ENCODE results near the gene MREG.

MREG gene

GRCh38 chr2:215985257-215985656 lies 28.1 kb downstream of the MREG start:
- ChIA-PET POLR2A (no interaction called here), CTCF (interaction anchor here (0.7 to 1.6 kb wide), 6 partner anchors 13 to 38 kb away, joined by 3 to 10 read pairs (median 4); no protein-coding TSS in a partner anchor)
- TF ChIP-seq CTCF (IDR thresholded peaks at IDR 0.05; ENCODE audit: insufficient read depth, low read length, missing control alignments) = no peak
- H3K4me3 ChIP-seq (ENCODE audit: low read depth, low read length) = no peak overlapping the region
- DNase-seq (ENCODE audit: low read depth, low spot score) = no peak

GRCh38 chr2:215984661-215985060 lies 28.7 kb downstream of the MREG start:
- no peak for DNase-seq (ENCODE audit: low read depth, low spot score)
- H3K4me3 ChIP-seq (ENCODE audit: low read depth, low read length) = no peak overlapping the region
- ChIA-PET CTCF (interaction anchor here (1.0 to 1.6 kb wide), 2 partner anchors 34 to 39 kb away, joined by 3 to 5 read pairs; no protein-coding TSS in a partner anchor), POLR2A (no interaction called here)
- no peak for TF ChIP-seq CTCF (IDR thresholded peaks at IDR 0.05; ENCODE audit: insufficient read depth, low read length, missing control alignments)

- CTCF ChIA-PET = no interaction called here
- no peak for TF ChIP-seq CTCF (IDR thresholded peaks at IDR 0.05; ENCODE audit: insufficient read depth, low read length, missing control alignments)
- DNase-seq (ENCODE audit: low read depth, low spot score) = no peak
- POLR2A ChIA-PET = no interaction called here
- no peak overlapping the region for H3K4me3 ChIP-seq (ENCODE audit: low read depth, low read length)
These were observed 29.6 kb downstream of the MREG start for GRCh38 chr2:215983581-215984351.

GRCh38 chr2:215982465-215982875 lies 30.9 kb downstream of the MREG start:
- CTCF ChIA-PET = no interaction called here
- POLR2A ChIA-PET = no interaction called here
- TF ChIP-seq CTCF (IDR thresholded peaks at IDR 0.05; ENCODE audit: insufficient read depth, low read length, missing control alignments) = no peak
- no peak for DNase-seq (ENCODE audit: low read depth, low spot score)
- H3K4me3 ChIP-seq (ENCODE audit: low read depth, low read length) = no peak overlapping the region

GRCh38 chr2:215981115-215981514 lies 32.2 kb downstream of the MREG start:
- ChIA-PET CTCF (no interaction called here), POLR2A (no interaction called here)
- H3K4me3 ChIP-seq (ENCODE audit: low read depth, low read length) = no peak overlapping the region
- TF ChIP-seq CTCF (IDR thresholded peaks at IDR 0.05; ENCODE audit: insufficient read depth, low read length, missing control alignments) = no peak
- no peak for DNase-seq (ENCODE audit: low read depth, low spot score)

- CTCF ChIA-PET = interaction anchor here (1.3 kb wide), 1 partner anchor 34 kb away, joined by 3 read pairs; no protein-coding TSS in a partner anchor
- no peak overlapping the region for H3K4me3 ChIP-seq (ENCODE audit: low read depth, low read length)
- no peak for DNase-seq (ENCODE audit: low read depth, low spot score)
- TF ChIP-seq CTCF (IDR thresholded peaks at IDR 0.05; ENCODE audit: insufficient read depth, low read length, missing control alignments) = no peak
- POLR2A ChIA-PET = no interaction called here
These were observed 33.7 kb downstream of the MREG start for GRCh38 chr2:215979620-215980019.
